BJ (cell line): Measurements from ENCODE around the gene VSTM2B. TPM values are rescaled to one million over a fixed set of nuclear protein-coding genes. Genes with fewer than 3 reads are reported as not detected.

Experiments
- CTCF ChIA-PET: fragments of 350-600 bp; formaldehyde crosslinking; extraction: SDS; loops from one replicate; lab custom pipeline; 2021; ENCODE audit warnings: antibody characterized with exemption, inconsistent platforms; lab: Yijun Ruan, JAX
- POLR2A ChIA-PET: fragments of 300-600 bp; sonication (Branson Sonifier 250); formaldehyde crosslinking; extraction: SDS; loops from one replicate; lab custom pipeline; 2021; ENCODE audit warnings: antibody characterized with exemption; lab: Charles Lee
- DNase-seq: peaks from one replicate; pipeline ENCODE4 v3.0.0-alpha.2; 2011; ENCODE audit warnings: low read depth
- H3K27me3 ChIP-seq: 2 replicates; pipeline ENCODE4 v1.6.0; 2011; ENCODE audit warnings: low read length; ENCODE audit not compliant: control insufficient read depth, insufficient read depth
- H3K36me3 ChIP-seq: 2 replicates; pipeline ENCODE4 v1.5.1; 2011; ENCODE audit warnings: low read length; ENCODE audit not compliant: control insufficient read depth, insufficient read depth
- H3K4me3 ChIP-seq: 2 replicates; pipeline ENCODE4 v1.5.1; 2011; ENCODE audit warnings: low read depth, mild to moderate bottlenecking, control low read depth, low read length
- CTCF ChIP-seq: IDR thresholded peaks from 2 replicates; pipeline ENCODE4 v1.5.1; 2011; ENCODE audit warnings: low read depth, mild to moderate bottlenecking, control low read depth, inconsistent platforms, low read length, moderate library complexity; ENCODE audit not compliant: insufficient read depth
- polyA plus RNA-seq: library from polyadenylated mRNA; depleted of rRNA; stranded (reverse); fragments of >200 nt; gene quantifications from 2 replicates; pipeline ENCODE4 v1.2.3, GENCODE V29; 2011

VSTM2B gene
- polyA plus RNA-seq, 1 experiment: not detected

GRCh38 chr19:29559743-29560142, 33.9 kb downstream of the VSTM2B start:
- Histone ChIP-seq H3K4me3 (no peak overlapping the region), H3K36me3 (no peaks in the 10 kb centered on the region), H3K27me3 (no peaks in the 10 kb centered on the region)
- no peak for TF ChIP-seq CTCF
- DNase-seq: no peak
- ChIA-PET CTCF (no interaction called here), POLR2A (no interaction called here)

DNA sequence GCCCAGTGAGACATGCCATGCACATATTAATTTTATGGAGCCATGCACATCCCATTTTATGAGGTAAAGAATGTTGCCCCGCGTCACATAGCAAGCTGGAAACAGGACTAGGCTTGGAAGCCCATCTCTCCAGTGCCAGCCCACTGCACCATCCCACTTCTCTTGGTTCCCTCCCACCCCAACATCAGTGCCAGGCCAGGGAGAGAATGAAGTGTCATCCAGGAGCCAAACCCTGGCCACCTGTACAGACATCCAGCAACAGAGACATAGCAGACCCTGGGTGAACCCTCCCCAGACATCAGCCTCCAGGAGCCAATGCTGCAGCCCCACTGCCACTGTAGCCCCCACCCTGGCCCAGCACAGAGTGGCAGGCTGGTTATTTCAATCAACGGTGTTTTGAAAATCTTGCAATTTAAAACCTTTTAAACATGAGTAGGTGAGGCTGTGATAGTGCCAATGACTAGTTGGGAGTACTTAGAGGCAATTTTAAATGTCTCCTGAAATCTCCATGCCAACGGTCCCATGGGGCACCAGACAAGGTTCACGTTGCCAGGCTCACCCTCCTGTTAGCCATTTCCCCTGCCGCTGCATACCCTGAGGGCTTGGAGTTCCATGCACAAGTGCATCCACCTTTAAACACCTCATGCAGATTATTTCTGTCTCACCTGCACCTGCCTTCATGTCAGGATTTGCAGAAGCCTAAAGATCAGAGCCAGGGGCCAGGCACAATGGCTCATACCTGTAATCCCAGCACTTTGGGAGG, 34.7 kb downstream of the VSTM2B start:
- no peak for DNase-seq
- ChIA-PET CTCF (no interaction called here), POLR2A (no interaction called here)
- no peak for TF ChIP-seq CTCF
- Histone ChIP-seq H3K27me3 (no peaks in the 10 kb centered on the region), H3K36me3 (no peaks in the 10 kb centered on the region), H3K4me3 (no peak overlapping the region)

- POLR2A ChIA-PET: no interaction called here
- no peak overlapping the region for H3K4me3 ChIP-seq
- CTCF ChIA-PET: no interaction called here
- no peaks in the 10 kb centered on the region for H3K27me3 ChIP-seq
- no peak for TF ChIP-seq CTCF
- DNase-seq: no peak
- no peaks in the 10 kb centered on the region for H3K36me3 ChIP-seq
Measured at GRCh38 chr19:29561601-29562000, 35.8 kb downstream of the VSTM2B start.

GRCh38 chr19:29562299-29563297, 36.8 kb downstream of the VSTM2B start:
- no peak for TF ChIP-seq CTCF
- Histone ChIP-seq H3K4me3 (no peak overlapping the region), H3K27me3 (no peaks in the 10 kb centered on the region), H3K36me3 (no peaks in the 10 kb centered on the region)
- no peak for DNase-seq
- CTCF ChIA-PET: no interaction called here
- POLR2A ChIA-PET: no interaction called here

GRCh38 chr19:29563486-29564101, 37.8 kb downstream of the VSTM2B start:
- DNase-seq: no peak
- no peaks in the 10 kb centered on the region for H3K27me3 ChIP-seq
- ChIA-PET CTCF (no interaction called here), POLR2A (no interaction called here)
- TF ChIP-seq CTCF: no peak
- no peaks in the 10 kb centered on the region for H3K36me3 ChIP-seq
- no peak overlapping the region for H3K4me3 ChIP-seq
